Iris pigment epithelial cell (primary cell): ENCODE data around the gene RUSF1.
"Not testable (repeated sequence)": the region's sequence is repeated elsewhere in the genome, so short reads cannot be mapped to it uniquely, and the experiment has no call there.

ENCODE experiments used
- DNase-seq: peaks from one replicate; pipeline ENCODE4 v3.0.0-alpha.2; 2011; ENCODE audit warnings: low read depth

The RUSF1 gene

GRCh38 chr16:31487071-31487719 lies 21.0 kb downstream of the RUSF1 start:
- no peak for DNase-seq

GRCh38 chr16:31486045-31486444 lies 22.1 kb downstream of the RUSF1 start:
- DNase-seq: no peak

- no peak for DNase-seq
Measured at GRCh38 chr16:31485571-31485970, 22.6 kb downstream of the RUSF1 start.

GRCh38 chr16:31484491-31485171 lies 23.6 kb downstream of the RUSF1 start:
- DNase-seq: no peak

- DNase-seq: not testable (repeated sequence)
Measured at GRCh38 chr16:31484048-31484447, 24.1 kb downstream of the RUSF1 start.

- DNase-seq: no peak
Measured at GRCh38 chr16:31483081-31483480, 25.1 kb downstream of the RUSF1 start, which contains the start of gene SLC5A2. TSS of gene SLC5A2 (plus strand) at chr16:31483123. CDS start at chr16:31483137, 14 bp downstream.

GRCh38 chr16:31480851-31481536 lies 27.2 kb downstream of the RUSF1 start:
- DNase-seq: no peak

- DNase-seq: no peak
Measured at GRCh38 chr16:31479751-31480150, 28.4 kb downstream of the RUSF1 start.

GRCh38 chr16:31478956-31479355 lies 29.2 kb downstream of the RUSF1 start:
- no peak for DNase-seq

- no peak for DNase-seq
Measured at GRCh38 chr16:31477220-31478216, 30.7 kb downstream of the RUSF1 start.

GRCh38 chr16:31476303-31477219 lies 31.6 kb downstream of the RUSF1 start:
- no peak for DNase-seq

- no peak for DNase-seq
Measured at GRCh38 chr16:31475946-31476302, 32.3 kb downstream of the RUSF1 start.

- no peak for DNase-seq
Measured at GRCh38 chr16:31474773-31475738, 33.1 kb downstream of the RUSF1 start.

GRCh38 chr16:31474173-31474714 lies 33.9 kb downstream of the RUSF1 start:
- peak; percentile 85 for DNase-seq

GRCh38 chr16:31473264-31473984 lies 34.8 kb downstream of the RUSF1 start:
- DNase-seq: no peak

GRCh38 chr16:31472709-31473203 lies 35.4 kb downstream of the RUSF1 start:
- DNase-seq: peak; percentile 96

GRCh38 chr16:31471875-31472708 lies 36.1 kb downstream of the RUSF1 start, which contains the start of gene TGFB1I1:
TSS of gene TGFB1I1 (plus strand) at chr16:31472152. CDS start at chr16:31472189, 37 bp downstream.
- DNase-seq: peak; percentile 81
